Body of pancreas (tissue), 4 donors: ENCODE results near the gene ITPR2. TPM values are rescaled to one million over a fixed set of nuclear protein-coding genes. Genes with fewer than 3 reads are reported as not detected.

ENCODE experiments used
- ATAC-seq: fragments of 150-250 bp; one replicate; pipeline ENCODE4 v1.9.1; 2016
- DNase-seq, 4 donors: peaks; one replicate each; pipeline ENCODE4 v3.0.0-alpha.2; 2019
- H3K27ac ChIP-seq, 4 donors: fragments of 200-600 bp; sonication (generic); 1 replicate in 3 of 4; 2 replicates in 1 of 4; pipeline versions ENCODE4 v1.5.1 to v1.6.1; 2016 to 2019; ENCODE audit warnings: mild to moderate bottlenecking in 1 of 4, mixed read lengths in 1 of 4, moderate library complexity in 1 of 4
- H3K27me3 ChIP-seq, 2 donors: fragments of 200-600 bp; sonication (generic); one replicate each; pipeline ENCODE4 v1.6.0; 2016; ENCODE audit warnings: mild to moderate bottlenecking in 1 of 2
- H3K36me3 ChIP-seq, 2 donors: fragments of 200-600 bp; sonication (generic); replicated peaks in 1 of 2; 2 replicates each; pipeline ENCODE4 v1.5.1; 2016; ENCODE audit warnings: low read depth in 2 of 2; ENCODE audit not compliant: insufficient read depth in 1 of 2
- H3K4me1 ChIP-seq: fragments of 200-600 bp; sonication (generic); one replicate; pipeline ENCODE4 v1.6.0; 2016
- H3K4me3 ChIP-seq, 2 donors: fragments of 200-600 bp; sonication (generic); 1 replicate in 1 of 2; 2 replicates in 1 of 2; pipeline ENCODE4 v1.5.1; 2016 to 2019
- H3K9me3 ChIP-seq, 3 donors: fragments of 200-600 bp; sonication (generic); 1 replicate in 2 of 3; 2 replicates in 1 of 3; pipeline ENCODE4 v1.5.1; 2016
- CTCF ChIP-seq, 7 experiments: fragments of 450-650 bp in 4 of 7; fragments of 200-600 bp in 3 of 7; sonication (generic) in 3 of 7; IDR thresholded peaks; one replicate each; pipeline ENCODE4 v1.5.1; 2016 to 2019; ENCODE audit warnings: antibody characterized with exemption in 7 of 7
- POLR2A ChIP-seq, 3 donors: fragments of 450-650 bp; IDR thresholded peaks; one replicate each; pipeline ENCODE4 v1.6.1; 2016; ENCODE audit warnings: antibody characterized with exemption in 3 of 3, mild to moderate bottlenecking in 2 of 3
- WGBS, 2 donors: methylation state at CpG; one replicate each; pipeline ENCODE4 v1.1.5; 2017; 5-methylcytosine and 5-hydroxymethylcytosine counted together
- intact Hi-C: fragments of 100-400 bp; cut with DNase I; formaldehyde crosslinking; loops from one replicate; pipeline ENCODE4 v1.15.1; 2023
- total RNA-seq, 2 donors: library from RNA; depleted of rRNA; stranded (reverse); fragments of >200 nt; gene quantifications; one replicate each; pipeline ENCODE4 v1.1.0, GENCODE V29; 2016

Gene ITPR2
- total RNA-seq, 2 donors from 2014 or later, result 37.4 to 92.9 TPM

DNA sequence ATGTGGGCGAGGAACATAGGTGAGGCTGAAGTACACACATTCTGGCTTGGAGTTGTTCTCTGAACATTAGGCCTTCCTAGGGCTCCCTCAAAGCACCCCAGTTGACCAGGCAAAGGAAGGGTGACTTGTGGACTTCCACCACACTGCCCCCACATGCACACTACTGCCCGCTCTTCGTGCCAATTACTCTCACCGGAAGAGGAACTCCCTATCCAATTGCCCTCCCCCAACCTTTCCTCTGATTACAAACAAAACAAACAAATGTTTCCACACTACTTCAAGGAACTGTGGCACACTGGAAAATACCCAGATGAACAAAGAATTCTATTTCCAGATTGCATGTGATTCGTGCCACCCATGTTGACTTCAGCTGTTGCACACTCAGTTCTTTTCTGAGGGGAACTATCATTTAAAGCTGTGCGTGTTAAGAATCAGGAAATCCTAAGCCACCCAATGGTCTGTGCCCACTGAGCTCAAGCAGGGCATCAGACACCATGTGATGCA, 498.3 kb downstream of the ITPR2 start:
- peak in 1 of 4 donors; percentile 65 for DNase-seq
- Histone ChIP-seq H3K4me3 (no peak overlapping the region), H3K4me1 (no peaks in the 10 kb centered on the region), H3K27me3 (no peaks in the 10 kb centered on the region), H3K9me3 (no peaks in the 10 kb centered on the region), H3K27ac (no peak overlapping the region), H3K36me3 (no peaks in the 10 kb centered on the region)
- TF ChIP-seq POLR2A (IDR thresholded peaks at IDR 0.05) (no peak), CTCF (IDR thresholded peaks at IDR 0.05) (no peak)
- ATAC-seq, result no peak
- WGBS, 2 donors, result 67 to 83% methylated on average over 6 of the region's 6 CpGs
- intact Hi-C loops, result no loop called here

- intact Hi-C loops, result no loop called here
- ATAC-seq, result no peak
- TF ChIP-seq CTCF (IDR thresholded peaks at IDR 0.05) (no peak), POLR2A (IDR thresholded peaks at IDR 0.05) (no peak)
- Histone ChIP-seq H3K27me3 (no peaks in the 10 kb centered on the region), H3K4me1 (no peaks in the 10 kb centered on the region), H3K27ac (no peak overlapping the region), H3K36me3 (no peaks in the 10 kb centered on the region), H3K4me3 (no peak overlapping the region), H3K9me3 (no peaks in the 10 kb centered on the region)
- WGBS, 2 donors, result 97 to 98% methylated on average over 4 of the region's 4 CpGs
- DNase-seq, result no peak
Observed at GRCh38 chr12:26331960-26332359, 501.0 kb downstream of the ITPR2 start.

GRCh38 chr12:26331136-26331535, 501.9 kb downstream of the ITPR2 start:
- TF ChIP-seq CTCF (IDR thresholded peaks at IDR 0.05) (no peak), POLR2A (IDR thresholded peaks at IDR 0.05) (no peak)
- intact Hi-C loops, result no loop called here
- no peak overlapping the region for H3K4me3 ChIP-seq
- no peaks in the 10 kb centered on the region for H3K9me3 ChIP-seq
- H3K27ac ChIP-seq, result no peak overlapping the region
- DNase-seq, result no peak
- no peaks in the 10 kb centered on the region for H3K27me3 ChIP-seq
- H3K36me3 ChIP-seq, result no peaks in the 10 kb centered on the region
- no peak for ATAC-seq
- H3K4me1 ChIP-seq, result no peaks in the 10 kb centered on the region
- WGBS, 2 donors, result 58 to 73% methylated on average over 3 of the region's 3 CpGs

- no peaks in the 10 kb centered on the region for H3K27me3 ChIP-seq
- WGBS, 2 donors, result 70 to 79% methylated on average over 4 of the region's 4 CpGs
- intact Hi-C loops, result no loop called here
- no peak overlapping the region for H3K4me3 ChIP-seq
- ATAC-seq, result no peak
- H3K27ac ChIP-seq, result no peak overlapping the region
- no peak for DNase-seq
- H3K9me3 ChIP-seq, result no peaks in the 10 kb centered on the region
- TF ChIP-seq CTCF (IDR thresholded peaks at IDR 0.05), result no peak
- TF ChIP-seq POLR2A (IDR thresholded peaks at IDR 0.05), result no peak
- H3K36me3 ChIP-seq, result no peaks in the 10 kb centered on the region
- no peaks in the 10 kb centered on the region for H3K4me1 ChIP-seq
Observed at GRCh38 chr12:26327975-26328644, 504.9 kb downstream of the ITPR2 start.

DNA sequence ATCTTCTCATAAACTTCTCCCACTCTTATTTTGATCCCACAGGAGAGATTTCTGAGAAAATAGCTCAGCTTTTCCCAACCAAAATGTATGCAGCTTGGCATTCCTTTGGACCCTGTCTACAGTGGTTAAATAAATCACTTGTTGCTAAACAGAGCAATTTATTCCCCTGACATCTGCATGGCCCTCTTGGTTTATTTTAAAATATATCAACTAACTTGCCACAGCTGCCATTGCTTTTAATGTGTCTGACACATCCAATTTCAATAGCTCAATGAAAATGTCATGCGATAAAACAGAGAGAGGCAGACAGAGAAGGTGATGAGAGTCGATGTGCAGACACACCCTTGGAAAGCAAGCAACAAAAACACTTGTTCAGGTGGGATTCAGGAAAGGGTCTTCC, 509.3 kb downstream of the ITPR2 start:
- Histone ChIP-seq H3K9me3 (no peaks in the 10 kb centered on the region), H3K36me3 (no peaks in the 10 kb centered on the region), H3K4me3 (no peak overlapping the region), H3K4me1 (peaks cover 6% of the 10 kb centered on the region), H3K27ac (no peak overlapping the region), H3K27me3 (no peaks in the 10 kb centered on the region)
- WGBS, 2 donors, result 60 to 61% methylated on average over 2 of the region's 2 CpGs
- TF ChIP-seq CTCF (IDR thresholded peaks at IDR 0.05), result no peak
- TF ChIP-seq POLR2A (IDR thresholded peaks at IDR 0.05), result no peak
- ATAC-seq (no peak), DNase-seq (no peak)
- intact Hi-C loops, result no loop called here
